Raji (cell line): ENCODE results near the gene ADAT1.

ENCODE experiments used
- POLR2A ChIP-seq: IDR thresholded peaks from 2 replicates; pipeline ENCODE4 v1.6.1; 2011; ENCODE audit warnings: low read depth, low read length, control low read depth; ENCODE audit not compliant: insufficient read depth

The ADAT1 gene

GRCh38 chr16:75593308-75593707 is 29.8 kb downstream of the ADAT1 start:
- no peak for TF ChIP-seq POLR2A

- TF ChIP-seq POLR2A = no peak
Measured at GRCh38 chr16:75590920-75591843, 31.9 kb downstream of the ADAT1 start.

GRCh38 chr16:75589306-75589705 is 33.8 kb downstream of the ADAT1 start:
- no peak for TF ChIP-seq POLR2A

- no peak for TF ChIP-seq POLR2A
Measured at GRCh38 chr16:75588716-75589115, 34.4 kb downstream of the ADAT1 start.

DNA sequence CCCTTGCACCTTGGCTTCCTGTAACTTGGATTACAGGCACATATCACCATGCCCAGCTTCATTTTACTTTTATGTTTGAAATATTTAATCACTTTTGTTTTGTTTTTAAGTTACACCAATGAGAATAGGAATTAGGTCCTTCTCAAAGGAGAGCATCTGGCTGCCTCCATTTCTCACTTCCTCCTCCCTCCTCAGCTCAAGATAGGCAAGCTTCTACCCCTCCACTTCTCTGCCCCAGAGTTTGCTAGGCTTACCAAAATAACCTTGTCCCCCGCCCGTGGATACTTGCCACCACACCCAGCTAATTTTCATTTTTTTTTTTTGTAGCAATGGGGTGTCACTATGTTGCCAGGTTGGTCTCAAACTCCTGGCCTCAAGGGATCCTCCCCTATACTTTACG is 39.0 kb downstream of the ADAT1 start:
- TF ChIP-seq POLR2A = no peak

GRCh38 chr16:75579281-75579834 is 43.7 kb downstream of the ADAT1 start:
- no peak for TF ChIP-seq POLR2A

GRCh38 chr16:75578725-75579124 is 44.4 kb downstream of the ADAT1 start:
- no peak for TF ChIP-seq POLR2A

GRCh38 chr16:75578212-75578611 is 44.9 kb downstream of the ADAT1 start:
- TF ChIP-seq POLR2A = no peak

- no peak for TF ChIP-seq POLR2A
Measured at GRCh38 chr16:75576384-75576811, 46.7 kb downstream of the ADAT1 start.

DNA sequence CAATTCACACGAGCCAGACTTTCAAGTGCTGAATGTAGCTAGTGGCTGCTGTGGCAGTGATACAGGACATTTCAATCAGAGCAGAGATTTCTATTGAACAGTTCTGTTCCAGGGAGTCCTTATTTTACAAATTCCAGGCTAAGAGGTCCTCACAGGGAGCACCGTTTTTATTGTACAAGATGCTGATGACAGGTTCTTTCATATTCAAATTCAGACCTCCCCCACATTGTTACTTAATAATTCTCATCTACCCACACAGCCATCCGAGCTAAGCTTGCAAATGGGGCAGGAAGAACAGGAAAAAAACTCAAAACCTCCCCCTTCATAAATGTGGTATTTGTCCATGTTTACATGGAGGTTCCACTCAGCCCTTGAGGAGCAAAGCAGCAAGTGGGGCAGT is 47.1 kb downstream of the ADAT1 start:
- no peak for TF ChIP-seq POLR2A

GRCh38 chr16:75573955-75574354 is 49.1 kb downstream of the ADAT1 start:
- TF ChIP-seq POLR2A = no peak

DNA sequence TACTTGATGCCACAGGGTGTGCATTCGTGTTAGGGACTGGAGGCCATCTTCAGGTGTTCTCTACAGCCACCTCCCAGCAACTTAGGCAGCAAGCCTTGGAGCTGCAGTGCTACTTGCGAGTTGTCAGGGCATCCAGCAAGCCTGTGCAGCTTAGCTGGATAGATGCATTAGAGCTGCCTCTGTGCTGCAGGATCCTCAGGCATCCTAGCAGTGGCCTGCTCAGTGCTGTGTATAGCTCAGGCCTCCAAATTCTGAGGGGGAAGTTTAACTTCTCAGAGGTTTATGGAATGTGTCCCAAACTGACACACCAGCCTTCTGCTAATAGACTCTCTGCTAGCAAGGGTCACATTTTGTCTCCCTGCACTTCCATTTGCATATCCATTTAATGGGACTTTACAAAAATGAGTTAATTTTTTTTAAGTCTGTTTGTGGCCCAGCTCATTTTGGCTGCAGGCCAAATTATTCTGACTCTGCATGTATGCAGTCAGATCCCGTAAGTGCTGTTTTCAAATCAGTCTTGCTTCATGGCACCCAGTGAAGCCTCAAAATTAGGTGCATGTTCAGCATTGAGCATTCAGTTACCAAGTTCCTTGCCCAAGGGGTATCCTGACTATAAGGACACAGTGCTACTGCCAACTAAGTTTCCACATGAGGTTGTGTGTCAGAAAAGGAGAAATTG is 50.1 kb downstream of the ADAT1 start:
- 0 out of 2 replicates have a peak, but pooled peaks have one; percentile 15 for TF ChIP-seq POLR2A

DNA sequence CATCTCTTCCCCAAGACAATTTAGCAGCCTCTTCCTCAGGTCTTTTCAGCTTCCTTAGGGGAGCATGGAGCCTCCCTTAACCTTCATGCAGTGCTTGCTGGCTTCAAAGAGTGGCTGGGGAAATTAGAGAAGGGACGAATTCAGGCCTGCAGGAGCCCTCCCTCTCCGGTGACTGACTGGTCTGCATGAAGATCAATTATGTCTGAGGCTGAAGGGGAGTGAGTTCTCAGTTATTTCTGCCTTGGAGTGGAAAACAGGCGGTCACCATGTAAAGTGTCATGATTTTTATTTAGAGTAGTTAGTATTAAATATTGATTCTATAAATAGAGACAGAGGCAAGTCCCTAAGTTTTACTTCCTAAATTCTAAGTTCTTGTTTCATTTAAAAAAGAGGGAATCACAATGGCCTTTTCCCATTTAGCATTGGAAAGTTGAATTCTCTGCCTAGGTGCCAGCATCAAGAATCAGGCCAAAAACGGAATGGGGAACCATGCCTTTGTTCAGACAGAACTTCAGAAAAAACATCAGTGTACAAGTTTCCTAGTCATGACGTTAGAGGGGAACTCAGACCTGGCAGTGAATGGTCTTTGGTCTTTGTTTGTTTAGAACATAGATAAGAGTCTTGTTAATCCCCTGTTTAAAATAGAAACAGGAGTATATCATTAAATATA is 52.5 kb downstream of the ADAT1 start:
- no peak for TF ChIP-seq POLR2A

GRCh38 chr16:75567911-75568310 is 55.2 kb downstream of the ADAT1 start:
- TF ChIP-seq POLR2A = no peak

GRCh38 chr16:75566758-75567255 is 56.3 kb downstream of the ADAT1 start:
- TF ChIP-seq POLR2A = no peak
